Islet of Langerhans (tissue), 1 donor: ENCODE measurements around the gene NRTN.

ENCODE experiments used
- FAIRE-seq: peaks from one replicate; lab custom pipeline; 2011; peaks lifted over from hg19 to GRCh38; lab: Jason Lieb, UNC

The NRTN gene

DNA sequence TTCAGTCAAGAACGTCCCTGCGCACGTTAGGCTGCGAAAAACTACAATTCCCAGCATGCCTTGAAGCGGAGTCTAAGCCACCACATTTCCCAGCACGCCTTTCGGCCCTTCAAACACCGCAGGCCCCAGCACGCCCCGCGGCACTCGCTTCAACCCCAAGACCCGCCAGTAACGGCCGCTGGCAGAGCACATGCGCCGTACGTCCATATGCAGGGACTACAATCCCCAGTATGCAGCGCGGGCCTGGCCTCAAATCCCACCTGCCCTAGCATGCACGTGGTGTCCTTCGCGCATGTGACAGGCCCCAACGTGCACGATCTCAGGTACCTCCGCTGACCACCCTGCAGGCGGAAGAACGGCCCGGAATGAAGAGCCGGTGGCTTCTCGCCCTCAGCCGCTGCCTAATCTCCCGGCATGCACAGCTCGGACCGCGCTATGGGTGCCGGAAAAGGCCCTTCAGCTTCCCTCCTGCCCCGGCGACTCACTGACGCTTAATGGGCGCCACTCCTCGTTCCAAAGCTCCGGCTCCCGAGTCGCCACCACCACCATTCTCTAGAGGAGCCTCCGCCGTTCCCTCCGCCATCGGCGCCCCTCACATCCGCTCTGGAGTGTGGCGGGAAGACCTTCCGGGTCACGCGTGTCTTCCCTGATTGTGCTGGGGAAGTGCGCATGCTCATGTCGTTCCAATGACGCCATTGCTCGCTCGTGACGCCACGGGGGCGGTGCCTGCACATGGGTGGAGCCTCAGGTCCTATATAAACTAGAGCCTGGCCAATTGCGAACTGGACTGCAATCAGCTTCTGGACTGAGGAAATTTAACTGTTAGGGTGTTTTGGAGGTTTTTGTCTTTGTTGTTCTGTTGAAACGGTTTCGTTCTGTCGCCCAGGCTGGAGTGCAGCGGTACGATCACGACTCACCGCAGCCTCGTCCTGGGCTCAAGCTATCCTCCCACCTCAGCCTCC lies 14.0 kb upstream of the NRTN start, which contains the start of gene DUS3L:
Gene DUS3L (minus strand): TSS at position 605 of the 962 bp plus-strand sequence. CDS start 22 bp downstream, at position 583.
- peak; percentile 86 for FAIRE-seq

- no peak for FAIRE-seq
Observed at GRCh38 chr19:5792224-5792623, 12.6 kb upstream of the NRTN start.

GRCh38 chr19:5793188-5793587 lies 11.7 kb upstream of the NRTN start:
- FAIRE-seq, result no peak

DNA sequence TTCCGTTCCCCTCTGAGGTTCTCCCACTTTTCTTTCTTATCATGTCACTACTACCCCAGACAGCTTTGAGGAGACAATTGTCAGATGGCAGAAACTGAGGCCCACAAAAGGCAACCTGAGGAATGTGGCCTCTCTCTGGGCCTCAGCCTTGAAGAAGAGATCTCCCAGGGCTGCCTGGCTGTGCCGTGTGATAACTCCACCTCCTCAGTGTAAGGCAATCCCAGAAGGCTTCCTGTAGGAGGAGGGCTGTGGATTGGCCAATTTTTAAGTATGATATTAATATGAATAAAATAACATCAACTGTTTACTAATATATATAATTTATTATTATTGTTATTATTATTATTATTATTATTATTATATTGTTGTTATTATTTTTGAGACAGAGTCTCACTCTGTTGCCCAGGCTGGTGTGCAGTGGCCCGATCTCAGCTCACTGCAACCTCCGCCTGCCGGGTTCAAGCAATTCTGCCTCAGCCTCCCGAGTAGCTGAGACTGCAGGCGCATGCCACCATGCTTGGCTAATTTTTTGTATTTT lies 9.4 kb upstream of the NRTN start:
- no peak for FAIRE-seq

- no peak for FAIRE-seq
Observed at GRCh38 chr19:5798244-5798643, 6.6 kb upstream of the NRTN start.

DNA sequence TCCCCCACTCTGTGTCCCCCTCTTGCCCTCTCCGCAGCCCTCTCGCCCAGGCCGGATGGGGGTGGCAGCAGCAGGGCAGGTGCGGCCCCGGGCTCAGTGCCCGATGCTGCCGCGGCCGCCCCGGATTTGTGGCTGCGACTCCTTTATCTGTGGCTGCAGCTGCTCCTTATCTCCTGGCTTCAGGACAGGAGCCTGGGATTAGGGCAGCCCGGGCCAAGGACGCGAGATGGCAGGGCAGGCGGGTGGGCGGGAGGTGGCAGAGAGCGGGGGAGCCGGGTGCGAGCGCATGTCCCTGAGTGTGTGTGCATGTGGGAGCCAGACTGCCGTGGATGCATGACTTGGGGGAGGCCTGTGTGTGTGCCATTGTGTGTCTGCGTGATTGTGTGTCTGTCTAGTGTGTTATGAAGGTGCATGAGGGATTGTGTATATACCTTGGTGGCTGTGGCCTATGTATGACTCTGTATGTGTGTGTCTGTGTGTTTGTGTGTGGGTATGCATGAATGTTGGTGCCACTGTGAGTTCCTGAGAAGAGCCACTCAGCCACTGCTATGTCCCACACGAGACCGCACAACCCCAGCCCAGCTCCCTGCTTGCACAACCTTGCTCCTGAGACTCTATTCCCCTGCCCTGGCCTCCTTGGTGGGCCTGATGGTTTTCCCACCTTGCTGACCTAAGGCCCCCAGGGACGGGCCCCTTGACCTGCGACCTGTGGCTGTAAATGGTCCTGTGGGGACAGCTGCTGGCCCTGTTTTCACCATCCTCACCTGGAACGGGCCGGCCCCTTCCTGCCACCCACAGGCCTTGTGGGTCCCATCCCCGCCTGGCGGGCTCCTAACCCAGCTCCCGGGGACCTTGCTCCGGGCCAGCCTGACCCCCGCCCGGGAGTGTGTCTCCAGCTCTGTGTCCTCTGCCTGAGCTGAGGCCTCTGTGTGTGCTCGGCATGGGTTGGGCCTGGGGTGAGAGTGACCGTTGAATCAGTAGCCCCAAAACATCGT lies 5.3 kb upstream of the NRTN start:
- no peak for FAIRE-seq

DNA sequence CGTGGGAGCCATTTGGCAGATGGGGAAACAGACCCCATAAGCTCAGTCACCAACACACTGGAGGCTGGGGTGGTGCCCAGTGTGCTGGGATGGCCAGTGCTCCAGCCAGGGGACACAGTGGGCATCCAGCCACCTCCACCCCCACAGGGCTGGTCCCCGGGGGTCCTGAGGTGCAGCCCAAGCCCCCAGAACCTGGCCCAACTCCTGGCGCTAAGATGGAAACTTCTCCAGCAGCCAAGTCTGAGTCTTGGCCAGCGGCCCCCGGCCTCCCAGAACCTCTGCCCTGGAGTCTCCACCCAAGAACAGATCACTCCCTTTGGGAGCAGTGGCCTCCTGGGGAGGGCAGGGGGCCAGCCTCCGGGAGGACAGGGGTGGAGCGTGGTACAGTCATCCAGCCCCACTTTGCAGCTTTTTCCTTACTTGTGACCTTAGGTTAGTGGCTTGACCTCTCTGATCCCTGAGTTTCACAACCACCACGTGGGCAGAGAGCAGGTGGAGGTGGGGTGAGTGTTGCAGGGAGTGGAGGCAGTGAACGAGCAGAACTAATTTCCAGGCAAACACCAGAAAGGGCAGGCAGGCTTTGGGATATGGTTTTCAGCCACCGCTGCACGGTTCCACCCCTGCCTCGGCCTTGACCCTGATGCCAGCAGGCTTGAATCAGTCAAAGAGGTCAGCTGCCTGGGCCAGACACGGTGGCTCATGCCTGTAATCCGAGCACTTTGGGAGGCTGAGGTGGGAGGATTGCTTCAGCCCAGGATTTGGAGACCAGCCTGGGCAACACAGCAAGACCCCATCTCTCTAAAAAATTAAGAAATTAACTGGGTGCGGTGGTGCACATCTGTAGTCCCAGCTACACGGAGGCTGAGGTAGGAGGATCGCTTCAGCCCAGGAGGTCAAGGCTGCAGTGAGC lies 4.3 kb upstream of the NRTN start:
- no peak for FAIRE-seq

- no peak for FAIRE-seq
Observed at GRCh38 chr19:5801796-5802619, 2.9 kb upstream of the NRTN start.

DNA sequence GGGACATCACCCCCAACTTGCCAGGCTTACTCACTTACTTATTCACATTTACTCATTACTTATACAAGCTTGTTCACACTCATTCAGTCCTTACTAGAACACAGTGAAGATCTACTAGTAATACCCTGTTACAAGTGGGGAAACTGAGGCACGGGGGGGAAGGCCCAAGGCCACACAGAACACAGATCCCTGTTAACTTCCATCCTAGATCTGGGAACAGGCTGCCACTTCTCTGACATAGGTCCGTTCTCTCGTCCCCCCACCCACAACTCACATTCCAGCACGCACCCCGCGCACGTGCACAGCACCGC lies 1.5 kb upstream of the NRTN start:
- no peak for FAIRE-seq

- no peak for FAIRE-seq
Observed at GRCh38 chr19:5803752-5804515, 933 bp upstream of the NRTN start.

- FAIRE-seq, result no peak
Observed at GRCh38 chr19:5805462-5806132, 730 bp downstream of the NRTN start.

DNA sequence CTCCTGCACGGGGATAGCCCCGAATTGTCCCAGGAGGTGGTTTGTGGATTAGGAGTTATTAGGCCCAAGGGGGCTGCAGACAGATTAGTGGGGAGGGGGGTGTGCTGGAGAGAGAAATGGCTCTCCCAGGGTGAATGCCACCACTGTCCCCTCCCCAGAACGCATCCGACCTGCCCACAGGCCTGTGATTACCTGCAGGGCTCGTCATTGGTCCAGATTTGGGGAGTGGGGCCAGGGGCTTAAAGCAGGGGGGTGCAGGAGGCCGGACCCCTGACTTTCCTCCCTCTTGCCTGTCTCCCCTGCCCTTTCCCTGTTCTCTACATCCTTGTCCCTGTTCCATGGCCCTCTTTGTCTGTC lies 1.2 kb downstream of the NRTN start:
- FAIRE-seq, result no peak

DNA sequence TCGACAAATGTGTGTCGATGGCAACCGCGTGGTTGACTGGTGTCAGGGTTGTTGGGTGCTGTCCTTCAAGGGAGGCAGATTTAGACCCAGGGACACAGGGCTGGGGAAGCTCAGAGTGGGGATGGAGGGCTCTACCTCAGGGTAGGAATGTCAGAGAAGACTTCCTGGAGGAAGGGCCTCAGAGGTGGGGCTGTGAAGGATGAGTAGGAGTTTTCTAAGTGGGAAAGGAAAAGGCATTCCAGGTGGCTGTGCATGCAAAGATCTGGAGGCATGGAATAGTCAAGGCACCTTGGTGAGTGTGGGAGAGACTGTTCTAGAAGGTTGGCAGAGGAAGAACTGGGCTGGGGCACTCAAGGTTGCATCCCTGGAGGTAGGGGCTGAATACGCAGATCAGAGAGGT lies 2.0 kb downstream of the NRTN start:
- no peak for FAIRE-seq

- FAIRE-seq, result no peak
Observed at GRCh38 chr19:5808120-5808816, 3.4 kb downstream of the NRTN start.

DNA sequence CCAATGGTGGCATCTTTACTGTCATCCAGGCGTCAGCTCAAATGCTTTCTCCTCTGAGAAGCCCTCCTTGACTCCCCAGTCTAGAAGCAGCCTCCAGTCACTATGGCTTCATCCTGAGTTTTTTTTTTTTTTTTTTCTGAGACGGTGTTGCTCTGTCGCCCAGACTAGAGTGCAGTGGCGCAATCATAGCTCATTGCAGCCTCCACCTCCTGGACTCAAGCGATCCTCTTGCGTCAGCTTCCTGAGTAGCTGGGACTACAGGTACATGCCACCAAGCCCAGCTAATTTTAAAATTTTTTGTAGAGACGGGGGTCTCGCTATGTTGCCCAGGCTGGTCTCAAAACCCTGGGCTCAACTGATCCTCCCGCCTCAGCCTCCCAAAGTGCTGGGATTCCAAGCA lies 4.2 kb downstream of the NRTN start:
- FAIRE-seq, result no peak

DNA sequence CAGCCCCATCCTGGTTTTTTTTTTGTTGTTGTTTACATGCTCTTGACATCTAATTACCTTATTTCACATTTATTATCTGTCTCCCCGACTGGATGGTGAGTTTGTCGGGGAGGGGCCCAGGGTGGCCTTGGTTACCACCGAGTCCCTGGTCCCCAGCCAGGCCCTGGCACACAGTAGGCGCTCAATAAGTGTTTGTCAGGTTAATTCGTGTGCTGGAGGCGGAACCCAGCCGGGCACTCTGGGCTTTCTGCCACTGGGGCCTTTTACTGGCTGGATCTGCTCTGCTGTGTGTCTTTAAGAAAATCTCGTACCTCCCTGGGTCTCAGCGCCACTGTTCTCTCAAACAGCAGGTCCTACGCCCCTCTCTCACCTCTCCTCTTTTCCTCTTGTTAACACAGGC lies 4.6 kb downstream of the NRTN start:
- no peak for FAIRE-seq

DNA sequence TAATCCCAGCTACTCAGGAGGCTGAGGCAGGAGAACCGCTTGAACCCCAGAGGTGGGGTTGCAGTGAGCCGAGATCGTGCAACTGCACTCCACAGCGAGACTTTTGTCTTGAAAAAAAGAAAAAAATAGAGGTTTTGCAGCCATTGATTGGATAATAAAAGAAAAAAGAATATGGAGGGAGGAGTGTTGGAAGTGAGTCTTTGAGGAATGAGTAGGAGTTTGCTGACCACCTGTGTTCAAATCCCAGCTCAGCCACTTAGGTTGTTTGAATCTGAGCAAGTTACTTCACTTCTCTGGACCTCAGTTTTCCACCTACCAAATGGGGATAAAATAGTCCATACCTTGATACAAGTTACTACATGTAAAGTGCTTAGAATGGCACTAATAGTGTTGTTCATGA lies 6.2 kb downstream of the NRTN start:
- FAIRE-seq, result no peak

- FAIRE-seq, result no peak
Observed at GRCh38 chr19:5814123-5814851, 9.4 kb downstream of the NRTN start.
